ENCODE data around the gene SETD5. TPM values are rescaled to one million over a fixed set of nuclear protein-coding genes. Genes with fewer than 3 reads are reported as not detected.

SETD5 gene
- total RNA-seq, 1 donor: 79.2 TPM

DNA sequence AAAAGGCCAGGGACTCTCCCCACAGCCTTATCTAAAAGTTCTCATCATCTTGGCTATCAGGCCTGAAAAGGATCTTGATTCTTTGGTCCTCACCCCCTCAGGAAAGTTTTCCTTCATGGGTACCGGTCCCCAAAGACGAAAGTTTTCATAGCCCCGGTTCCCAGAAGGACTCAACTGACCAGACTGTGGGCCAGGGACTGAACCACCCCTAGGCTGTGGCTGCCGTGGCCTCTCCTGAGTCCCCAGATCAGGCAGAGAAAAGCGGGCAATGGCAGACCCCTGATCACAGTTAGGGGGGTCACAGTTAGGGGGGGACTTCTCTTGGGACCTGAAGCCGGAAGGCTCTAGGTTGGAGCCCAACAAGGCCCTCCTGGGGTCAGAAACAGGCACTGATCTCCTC is 101.4 kb downstream of the SETD5 start:
- Histone ChIP-seq H3K9me3 (ENCODE audit: low read depth, low read length) (no peaks in the 10 kb centered on the region), H3K27me3 (ENCODE audit: insufficient read depth, low read length) (peaks cover 27% of the 10 kb centered on the region), H3K4me1 (ENCODE audit: insufficient read depth, low read length) (peaks cover 10% of the 10 kb centered on the region), H3K4me3 (ENCODE audit: low read length) (no peak overlapping the region)

DNA sequence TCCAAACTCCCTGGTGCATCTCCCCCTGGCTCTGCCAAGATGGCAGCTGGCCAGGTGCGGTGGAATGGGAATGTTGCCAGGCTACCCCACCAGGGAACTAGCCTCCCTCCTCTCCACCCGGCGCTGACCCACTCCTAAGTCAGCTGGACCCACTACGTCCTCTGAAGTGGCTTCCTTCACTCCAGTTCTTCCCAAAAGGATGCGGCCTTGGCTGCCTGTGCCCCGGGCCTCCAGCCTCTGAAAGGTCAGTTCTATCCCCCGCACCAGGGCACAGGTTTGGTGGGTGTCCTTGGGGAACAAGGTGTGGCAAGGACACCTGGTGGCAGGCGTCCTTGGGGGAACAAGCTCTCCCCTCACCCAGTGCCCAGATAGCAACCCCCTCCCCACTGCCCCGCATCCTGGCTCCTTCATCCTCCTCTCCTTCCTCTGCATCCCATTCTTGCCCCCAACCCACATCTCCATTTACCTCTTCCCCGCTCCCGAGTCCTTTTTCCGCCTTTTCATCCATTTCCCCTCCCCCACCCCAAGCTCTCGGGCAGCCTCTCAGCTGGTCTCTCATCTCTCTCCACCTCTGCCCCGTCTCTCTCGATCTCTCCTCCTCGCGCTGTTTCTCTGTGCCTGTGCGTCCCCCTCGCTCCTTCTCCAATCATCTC is 102.2 kb downstream of the SETD5 start:
- H3K27me3 ChIP-seq (ENCODE audit: insufficient read depth, low read length): peaks cover 27% of the 10 kb centered on the region
- H3K4me3 ChIP-seq (ENCODE audit: low read length): no peak overlapping the region
- H3K4me1 ChIP-seq (ENCODE audit: insufficient read depth, low read length): peaks cover 10% of the 10 kb centered on the region
- H3K9me3 ChIP-seq (ENCODE audit: low read depth, low read length): no peaks in the 10 kb centered on the region

DNA sequence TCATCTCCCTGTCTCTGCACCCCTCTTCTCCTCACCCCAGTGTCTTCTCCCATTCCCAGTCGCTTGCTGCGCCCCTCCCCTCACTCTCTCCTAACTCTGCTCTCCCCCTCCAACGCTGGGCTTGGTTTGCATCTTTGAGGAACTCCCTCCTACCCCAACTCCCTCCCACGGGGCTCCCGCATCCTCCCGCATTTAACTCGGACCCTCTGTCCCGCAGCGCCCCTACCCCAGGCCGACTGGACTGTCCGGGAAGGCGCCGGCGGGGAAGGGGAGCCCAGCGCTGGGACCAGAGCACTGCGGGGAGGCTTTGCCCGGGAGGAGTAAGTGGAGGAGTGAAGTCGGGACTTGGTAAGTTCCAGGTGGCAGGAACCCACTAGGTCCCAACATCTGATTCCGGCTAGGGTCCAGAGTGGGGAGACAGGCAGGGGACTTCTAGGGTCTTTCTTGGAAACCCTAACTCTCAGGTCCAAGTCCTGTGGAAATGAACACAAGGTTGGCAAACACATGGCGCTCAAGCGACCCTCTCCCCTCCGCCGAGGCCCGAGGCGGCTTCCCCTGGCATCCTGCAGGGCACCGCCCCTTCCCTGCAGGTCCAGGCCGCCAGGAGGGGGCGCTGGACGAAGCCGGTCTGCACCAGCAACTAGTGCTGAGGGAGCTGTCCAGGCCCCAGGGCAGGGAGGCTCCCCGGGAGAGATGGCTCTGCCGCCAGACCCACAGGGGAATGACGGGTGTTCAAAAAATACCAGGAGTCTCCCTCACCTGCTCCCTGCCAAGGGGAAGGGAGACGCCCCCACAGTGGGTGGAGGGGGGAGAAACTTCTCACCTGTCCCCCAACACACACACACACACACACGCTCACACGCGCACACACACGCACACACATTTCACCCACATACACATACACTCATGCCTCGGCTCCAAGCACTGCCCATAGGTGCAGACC is 103.0 kb downstream of the SETD5 start:
- no peaks in the 10 kb centered on the region for H3K9me3 ChIP-seq (ENCODE audit: low read depth, low read length)
- H3K4me1 ChIP-seq (ENCODE audit: insufficient read depth, low read length): peaks cover 10% of the 10 kb centered on the region
- peaks cover 27% of the 10 kb centered on the region for H3K27me3 ChIP-seq (ENCODE audit: insufficient read depth, low read length)
- no peak overlapping the region for H3K4me3 ChIP-seq (ENCODE audit: low read length)

DNA sequence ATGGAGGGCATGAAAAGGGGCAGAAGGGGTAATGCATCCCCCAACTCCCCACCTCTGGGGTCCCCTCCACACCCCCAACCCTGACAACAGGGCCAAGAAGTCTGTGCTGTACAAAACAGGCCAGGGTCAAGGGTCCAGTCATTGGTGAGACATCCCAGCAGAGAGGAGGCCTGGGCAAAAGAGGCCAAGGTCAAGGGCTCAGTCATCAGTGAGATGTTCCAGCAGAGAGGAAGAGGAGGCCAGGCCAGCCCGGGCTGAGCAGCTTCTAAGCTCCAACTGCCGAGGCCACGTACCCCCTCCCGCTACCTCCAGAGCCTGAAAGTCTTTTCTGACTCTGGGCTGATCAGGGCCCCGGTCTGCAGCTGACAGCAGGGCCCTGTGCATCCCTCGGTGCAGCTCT is 103.8 kb downstream of the SETD5 start:
- Histone ChIP-seq H3K27me3 (ENCODE audit: insufficient read depth, low read length) (peaks cover 27% of the 10 kb centered on the region), H3K9me3 (ENCODE audit: low read depth, low read length) (no peaks in the 10 kb centered on the region), H3K4me3 (ENCODE audit: low read length) (no peak overlapping the region), H3K4me1 (ENCODE audit: insufficient read depth, low read length) (peaks cover 10% of the 10 kb centered on the region)

DNA sequence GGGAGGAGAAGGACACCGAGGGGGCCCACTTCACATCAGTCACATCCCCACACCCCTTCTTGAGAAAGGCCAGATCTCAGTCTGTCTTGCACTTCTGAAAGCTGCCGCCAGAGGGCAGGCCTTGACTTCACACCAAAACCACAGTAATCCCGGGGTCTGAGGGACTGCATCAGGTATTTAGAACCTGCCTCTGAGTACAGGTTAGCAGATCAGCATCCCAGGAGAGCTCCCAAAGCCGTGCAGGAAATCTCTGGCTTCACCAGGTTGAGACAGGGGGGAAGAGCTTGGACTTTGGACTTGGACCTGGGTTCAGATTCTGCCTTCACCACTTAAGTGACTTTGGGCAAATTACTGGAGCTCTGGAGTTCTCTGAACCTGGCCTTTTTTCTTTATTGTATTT is 105.9 kb downstream of the SETD5 start:
- no peak overlapping the region for H3K4me3 ChIP-seq (ENCODE audit: low read length)
- peaks cover 27% of the 10 kb centered on the region for H3K27me3 ChIP-seq (ENCODE audit: insufficient read depth, low read length)
- no peaks in the 10 kb centered on the region for H3K9me3 ChIP-seq (ENCODE audit: low read depth, low read length)
- H3K4me1 ChIP-seq (ENCODE audit: insufficient read depth, low read length): peaks cover 10% of the 10 kb centered on the region

GRCh38 chr3:9507586-9508578 is 110.5 kb downstream of the SETD5 start:
- H3K9me3 ChIP-seq (ENCODE audit: low read depth, low read length): no peaks in the 10 kb centered on the region
- no peaks in the 10 kb centered on the region for H3K4me1 ChIP-seq (ENCODE audit: insufficient read depth, low read length)
- H3K27me3 ChIP-seq (ENCODE audit: insufficient read depth, low read length): peaks cover 10% of the 10 kb centered on the region
- H3K4me3 ChIP-seq (ENCODE audit: low read length): no peak overlapping the region

DNA sequence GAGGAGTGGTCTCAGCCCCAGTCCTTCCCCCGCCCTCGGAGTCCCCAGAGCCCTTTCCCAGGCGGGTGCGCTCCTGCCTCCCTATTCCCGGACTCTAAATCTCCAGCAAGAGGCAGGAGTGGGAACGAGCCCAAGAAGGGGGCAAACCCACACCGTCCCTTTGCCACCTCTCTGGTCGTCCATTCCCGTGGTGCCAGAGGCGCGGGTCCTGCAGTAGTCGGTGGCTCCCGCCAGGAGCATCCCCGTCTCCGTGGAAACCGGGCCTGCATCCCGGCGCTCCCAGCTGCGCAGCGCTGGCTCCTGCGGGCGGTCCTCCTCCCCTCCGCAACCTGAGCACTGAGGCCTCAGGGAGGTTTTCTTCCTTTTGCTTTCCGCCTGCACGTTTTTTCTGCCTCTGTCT is 111.4 kb downstream of the SETD5 start:
- Histone ChIP-seq H3K4me1 (ENCODE audit: insufficient read depth, low read length) (no peaks in the 10 kb centered on the region), H3K27me3 (ENCODE audit: insufficient read depth, low read length) (peaks cover 10% of the 10 kb centered on the region), H3K9me3 (ENCODE audit: low read depth, low read length) (no peaks in the 10 kb centered on the region), H3K4me3 (ENCODE audit: low read length) (no peak overlapping the region)

DNA sequence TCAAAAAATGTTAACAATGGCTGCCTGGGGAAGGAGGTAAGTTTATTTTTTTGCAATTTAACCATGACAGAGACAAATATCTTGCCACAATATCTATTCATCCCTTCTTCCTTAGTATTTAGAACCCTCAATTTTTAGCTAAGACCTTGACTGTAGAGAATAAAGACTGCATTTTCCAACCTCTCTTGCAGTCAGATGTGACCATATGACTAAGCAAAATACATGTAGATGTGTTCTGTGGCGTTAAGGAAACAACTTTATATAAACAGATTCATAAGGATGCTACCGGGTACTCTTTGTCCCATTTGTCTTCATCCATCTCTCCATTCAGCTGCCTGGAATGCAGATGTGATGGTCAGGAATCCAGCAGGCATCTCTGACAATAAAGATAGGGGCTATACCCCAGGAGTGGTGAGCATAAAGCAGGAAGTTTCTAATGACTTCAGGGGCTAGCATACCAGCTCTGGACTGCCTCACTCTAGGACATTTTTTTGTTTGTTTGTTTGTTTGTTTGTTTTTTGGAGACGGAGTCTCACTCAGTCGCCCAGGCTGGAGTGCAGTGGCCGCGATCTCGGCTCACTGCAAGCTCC is 115.1 kb downstream of the SETD5 start:
- Histone ChIP-seq H3K27me3 (ENCODE audit: insufficient read depth, low read length) (peaks cover 10% of the 10 kb centered on the region), H3K4me3 (ENCODE audit: low read length) (no peak overlapping the region), H3K4me1 (ENCODE audit: insufficient read depth, low read length) (no peaks in the 10 kb centered on the region), H3K9me3 (ENCODE audit: low read depth, low read length) (no peaks in the 10 kb centered on the region)

GRCh38 chr3:9514306-9514705 is 116.9 kb downstream of the SETD5 start:
- no peak overlapping the region for H3K4me3 ChIP-seq (ENCODE audit: low read length)
- H3K27me3 ChIP-seq (ENCODE audit: insufficient read depth, low read length): peaks cover 5% of the 10 kb centered on the region
- no peaks in the 10 kb centered on the region for H3K4me1 ChIP-seq (ENCODE audit: insufficient read depth, low read length)
- H3K9me3 ChIP-seq (ENCODE audit: low read depth, low read length): no peaks in the 10 kb centered on the region

- Histone ChIP-seq H3K27me3 (ENCODE audit: insufficient read depth, low read length) (peaks cover 4% of the 10 kb centered on the region), H3K4me3 (ENCODE audit: low read length) (no peak overlapping the region), H3K4me1 (ENCODE audit: insufficient read depth, low read length) (no peaks in the 10 kb centered on the region), H3K9me3 (ENCODE audit: low read depth, low read length) (no peaks in the 10 kb centered on the region)
Measured at GRCh38 chr3:9514956-9515355, 117.5 kb downstream of the SETD5 start.

DNA sequence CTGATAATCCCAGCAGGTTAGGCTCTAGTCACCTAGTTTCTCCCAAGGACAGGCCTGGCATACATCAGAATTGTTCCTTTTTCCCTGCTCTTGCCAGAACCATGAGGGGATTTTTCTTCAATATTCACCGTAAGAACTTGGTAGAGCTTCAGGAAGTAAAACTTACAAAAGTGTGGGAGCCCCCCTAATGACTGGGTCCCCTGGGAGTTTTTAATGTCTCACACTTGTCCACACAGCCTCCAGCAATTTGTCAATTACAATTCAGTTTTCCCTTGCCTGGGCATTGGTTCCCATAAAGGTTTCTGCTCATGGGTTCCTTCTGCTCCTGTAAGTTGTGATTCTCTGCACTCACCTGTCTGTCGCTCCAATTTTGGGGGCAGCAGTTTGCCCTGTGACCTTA is 127.7 kb downstream of the SETD5 start:
- H3K4me1 ChIP-seq (ENCODE audit: insufficient read depth, low read length): no peaks in the 10 kb centered on the region
- H3K9me3 ChIP-seq (ENCODE audit: low read depth, low read length): no peaks in the 10 kb centered on the region
- H3K27me3 ChIP-seq (ENCODE audit: insufficient read depth, low read length): peaks cover 19% of the 10 kb centered on the region
- H3K4me3 ChIP-seq (ENCODE audit: low read length): no peak overlapping the region

Other genes with a start within 250 kb of the SETD5 start
- 2.2 TPM for gene SRGAP3, start 148.0 kb upstream of the SETD5 start, total RNA-seq
- 62.0 TPM for gene THUMPD3, start 34.6 kb upstream of the SETD5 start, total RNA-seq
- gene LHFPL4, start 156.2 kb downstream of the SETD5 start, total RNA-seq: not detected